Measurements from ENCODE around the gene RGMB. TPM values are rescaled to one million over a fixed set of nuclear protein-coding genes. Genes with fewer than 3 reads are reported as not detected.

Gene RGMB
- total and polyA plus RNA-seq, 2 of the 13 experiments (the other 11 are each of a cell fraction or from before 2014, with no cell fraction given): 3.0 to 3.8 TPM

DNA sequence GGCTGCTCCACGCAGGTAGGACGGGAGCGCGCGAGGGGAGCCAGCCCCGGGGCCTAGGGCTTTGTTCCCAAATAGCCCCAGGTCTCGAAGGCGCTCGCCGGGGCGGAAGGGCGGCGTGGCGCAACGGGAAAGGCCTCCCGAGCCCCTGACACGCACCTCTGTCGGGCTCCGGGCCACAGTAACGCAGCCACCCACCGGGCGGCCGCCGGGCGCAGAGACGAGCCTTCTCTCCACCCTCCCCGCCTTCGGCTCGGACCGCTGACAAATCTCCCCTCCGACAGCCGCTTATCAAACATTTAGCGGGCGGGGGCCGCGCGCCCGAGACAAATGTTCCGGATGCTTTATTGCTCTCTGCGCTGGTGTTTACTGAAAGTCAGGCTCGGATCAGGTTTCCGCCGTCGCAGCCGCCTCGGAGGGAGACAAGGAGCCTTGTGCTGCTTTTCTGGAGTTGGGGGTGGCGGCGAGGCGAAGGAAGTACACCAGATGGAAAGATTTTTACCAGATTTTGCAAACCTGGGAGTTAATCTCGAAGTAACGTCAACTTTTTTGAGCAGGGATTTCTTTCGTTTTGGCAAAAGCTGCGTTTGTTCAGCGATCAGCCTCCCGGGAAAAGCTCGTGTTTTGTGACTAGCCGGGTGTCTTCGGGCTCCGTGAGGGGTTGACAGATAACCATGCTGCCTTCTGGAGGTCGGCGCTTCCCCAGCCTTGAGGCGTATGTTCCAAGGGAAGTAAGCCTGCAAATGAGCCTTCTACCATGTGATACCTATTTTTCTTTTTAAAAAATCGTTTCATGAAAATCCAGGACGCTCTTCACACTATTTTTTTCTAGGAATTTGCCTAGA, 950 bp downstream of the RGMB start (continued):
- TF ChIP-seq SIX1 (CRISPR knock-in tag; IDR thresholded peaks at IDR 0.05; ENCODE audit: borderline replicate concordance) (peak; percentile 95), NFE2L2 (IDR thresholded peaks at IDR 0.05; ENCODE audit: low read length) (no peak), SMAD1 (CRISPR knock-in tag; IDR thresholded peaks at IDR 0.05; ENCODE audit: borderline replicate concordance, low read depth) (no peak), TAF1 (CRISPR knock-in tag; IDR thresholded peaks at IDR 0.05) (0 out of 2 replicates have a peak, but pooled peaks have one; percentile 29), ZNF124 (CRISPR knock-in tag; IDR thresholded peaks at IDR 0.05) (0 out of 2 replicates have a peak, but pooled peaks have one; percentile 57), ELF3 (CRISPR knock-in tag; IDR thresholded peaks at IDR 0.05) (0 out of 2 replicates have a peak, but pooled peaks have one; percentile 7), SATB2 (CRISPR knock-in tag; IDR thresholded peaks at IDR 0.05) (0 out of 2 replicates have a peak, but pooled peaks have one; percentile 62), ZNF451 (CRISPR knock-in tag; IDR thresholded peaks at IDR 0.05) (no peak), ZC3H4 (CRISPR knock-in tag; IDR thresholded peaks at IDR 0.05; ENCODE audit: borderline replicate concordance) (no peak), ZNF891 (CRISPR knock-in tag; IDR thresholded peaks at IDR 0.05) (peak; percentile 68; the same call in 1 of the 2 replicates), SRSF1 (optimal IDR thresholded peaks at IDR 0.05; ENCODE audit: low read depth, low read length) (peak; percentile 64), ZC3H13 (CRISPR knock-in tag; IDR thresholded peaks at IDR 0.05) (no peak), NFE2L1 (CRISPR knock-in tag; IDR thresholded peaks at IDR 0.05; ENCODE audit: borderline replicate concordance) (no peak), KAT2B (IDR thresholded peaks at IDR 0.05; ENCODE audit: borderline replicate concordance, low read depth, low read length) (no peak)
- TF ChIP-seq, protein P1, sequence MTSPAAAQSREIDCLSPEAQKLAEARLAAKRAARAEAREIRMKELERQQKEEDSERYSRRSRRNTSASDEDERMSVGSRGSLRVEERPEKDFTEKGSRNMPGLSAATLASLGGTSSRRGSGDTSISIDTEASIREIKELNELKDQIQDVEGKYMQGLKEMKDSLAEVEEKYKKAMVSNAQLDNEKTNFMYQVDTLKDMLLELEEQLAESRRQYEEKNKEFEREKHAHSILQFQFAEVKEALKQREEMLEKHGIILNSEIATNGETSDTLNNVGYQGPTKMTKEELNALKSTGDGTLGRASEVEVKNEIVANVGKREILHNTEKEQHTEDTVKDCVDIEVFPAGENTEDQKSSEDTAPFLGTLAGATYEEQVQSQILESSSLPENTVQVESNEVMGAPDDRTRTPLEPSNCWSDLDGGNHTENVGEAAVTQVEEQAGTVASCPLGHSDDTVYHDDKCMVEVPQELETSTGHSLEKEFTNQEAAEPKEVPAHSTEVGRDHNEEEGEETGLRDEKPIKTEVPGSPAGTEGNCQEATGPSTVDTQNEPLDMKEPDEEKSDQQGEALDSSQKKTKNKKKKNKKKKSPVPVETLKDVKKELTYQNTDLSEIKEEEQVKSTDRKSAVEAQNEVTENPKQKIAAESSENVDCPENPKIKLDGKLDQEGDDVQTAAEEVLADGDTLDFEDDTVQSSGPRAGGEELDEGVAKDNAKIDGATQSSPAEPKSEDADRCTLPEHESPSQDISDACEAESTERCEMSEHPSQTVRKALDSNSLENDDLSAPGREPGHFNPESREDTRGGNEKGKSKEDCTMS (CRISPR knock-in tag; conservative IDR thresholded peaks at IDR 0.05): no peak
- TF ChIP-seq, protein P2, sequence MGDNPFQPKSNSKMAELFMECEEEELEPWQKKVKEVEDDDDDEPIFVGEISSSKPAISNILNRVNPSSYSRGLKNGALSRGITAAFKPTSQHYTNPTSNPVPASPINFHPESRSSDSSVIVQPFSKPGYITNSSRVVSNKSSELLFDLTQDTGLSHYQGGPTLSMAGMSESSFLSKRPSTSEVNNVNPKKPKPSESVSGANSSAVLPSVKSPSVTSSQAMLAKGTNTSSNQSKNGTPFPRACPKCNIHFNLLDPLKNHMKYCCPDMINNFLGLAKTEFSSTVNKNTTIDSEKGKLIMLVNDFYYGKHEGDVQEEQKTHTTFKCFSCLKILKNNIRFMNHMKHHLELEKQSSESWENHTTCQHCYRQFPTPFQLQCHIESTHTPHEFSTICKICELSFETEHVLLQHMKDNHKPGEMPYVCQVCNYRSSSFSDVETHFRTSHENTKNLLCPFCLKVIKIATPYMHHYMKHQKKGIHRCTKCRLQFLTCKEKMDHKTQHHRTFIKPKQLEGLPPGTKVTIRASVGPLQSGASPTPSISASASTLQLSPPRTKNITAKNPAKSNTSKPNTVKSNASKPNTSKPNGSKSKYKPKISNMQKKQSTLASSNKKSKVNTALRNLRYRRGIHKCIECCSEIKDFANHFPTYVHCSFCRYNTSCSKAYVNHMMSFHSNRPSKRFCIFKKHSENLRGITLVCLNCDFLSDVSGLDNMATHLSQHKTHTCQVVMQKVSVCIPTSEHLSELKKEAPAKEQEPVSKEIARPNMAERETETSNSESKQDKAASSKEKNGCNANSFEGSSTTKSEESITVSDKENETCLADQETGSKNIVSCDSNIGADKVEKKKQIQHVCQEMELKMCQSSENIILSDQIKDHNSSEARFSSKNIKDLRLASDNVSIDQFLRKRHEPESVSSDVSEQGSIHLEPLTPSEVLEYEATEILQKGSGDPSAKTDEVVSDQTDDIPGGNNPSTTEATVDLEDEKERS (CRISPR knock-in tag; IDR thresholded peaks at IDR 0.05): no peak
- TF ChIP-seq, protein P3, sequence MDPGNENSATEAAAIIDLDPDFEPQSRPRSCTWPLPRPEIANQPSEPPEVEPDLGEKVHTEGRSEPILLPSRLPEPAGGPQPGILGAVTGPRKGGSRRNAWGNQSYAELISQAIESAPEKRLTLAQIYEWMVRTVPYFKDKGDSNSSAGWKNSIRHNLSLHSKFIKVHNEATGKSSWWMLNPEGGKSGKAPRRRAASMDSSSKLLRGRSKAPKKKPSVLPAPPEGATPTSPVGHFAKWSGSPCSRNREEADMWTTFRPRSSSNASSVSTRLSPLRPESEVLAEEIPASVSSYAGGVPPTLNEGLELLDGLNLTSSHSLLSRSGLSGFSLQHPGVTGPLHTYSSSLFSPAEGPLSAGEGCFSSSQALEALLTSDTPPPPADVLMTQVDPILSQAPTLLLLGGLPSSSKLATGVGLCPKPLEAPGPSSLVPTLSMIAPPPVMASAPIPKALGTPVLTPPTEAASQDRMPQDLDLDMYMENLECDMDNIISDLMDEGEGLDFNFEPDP (CRISPR knock-in tag; conservative IDR thresholded peaks at IDR 0.05): no peak
- TF ChIP-seq, protein P4, sequence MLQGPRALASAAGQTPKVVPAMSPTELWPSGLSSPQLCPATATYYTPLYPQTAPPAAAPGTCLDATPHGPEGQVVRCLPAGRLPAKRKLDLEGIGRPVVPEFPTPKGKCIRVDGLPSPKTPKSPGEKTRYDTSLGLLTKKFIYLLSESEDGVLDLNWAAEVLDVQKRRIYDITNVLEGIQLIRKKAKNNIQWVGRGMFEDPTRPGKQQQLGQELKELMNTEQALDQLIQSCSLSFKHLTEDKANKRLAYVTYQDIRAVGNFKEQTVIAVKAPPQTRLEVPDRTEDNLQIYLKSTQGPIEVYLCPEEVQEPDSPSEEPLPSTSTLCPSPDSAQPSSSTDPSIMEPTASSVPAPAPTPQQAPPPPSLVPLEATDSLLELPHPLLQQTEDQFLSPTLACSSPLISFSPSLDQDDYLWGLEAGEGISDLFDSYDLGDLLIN (CRISPR knock-in tag; IDR thresholded peaks at IDR 0.05; ENCODE audit: borderline replicate concordance): 0 out of 2 replicates have a peak, but pooled peaks have one; percentile 14
- TF ChIP-seq, protein P5, sequence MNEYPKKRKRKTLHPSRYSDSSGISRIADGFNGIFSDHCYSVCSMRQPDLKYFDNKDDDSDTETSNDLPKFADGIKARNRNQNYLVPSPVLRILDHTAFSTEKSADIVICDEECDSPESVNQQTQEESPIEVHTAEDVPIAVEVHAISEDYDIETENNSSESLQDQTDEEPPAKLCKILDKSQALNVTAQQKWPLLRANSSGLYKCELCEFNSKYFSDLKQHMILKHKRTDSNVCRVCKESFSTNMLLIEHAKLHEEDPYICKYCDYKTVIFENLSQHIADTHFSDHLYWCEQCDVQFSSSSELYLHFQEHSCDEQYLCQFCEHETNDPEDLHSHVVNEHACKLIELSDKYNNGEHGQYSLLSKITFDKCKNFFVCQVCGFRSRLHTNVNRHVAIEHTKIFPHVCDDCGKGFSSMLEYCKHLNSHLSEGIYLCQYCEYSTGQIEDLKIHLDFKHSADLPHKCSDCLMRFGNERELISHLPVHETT (CRISPR knock-in tag; conservative IDR thresholded peaks at IDR 0.05): 0 out of 2 replicates have a peak, but pooled peaks have one; percentile 10

All from HepG2 (cell line).